GM23248 (cell line): ENCODE data around the gene LYZL6.

Experiments used
- EZH2 ChIP-seq: fragments of 200-600 bp; sonication (generic); IDR thresholded peaks from 2 replicates; pipeline ENCODE4 v1.6.1; 2018; ENCODE audit warnings: antibody characterized with exemption, mild to moderate bottlenecking; ENCODE audit not compliant: insufficient read depth, poor library complexity, severe bottlenecking
- EZH2phosphoT487 ChIP-seq: fragments of 200-600 bp; sonication (generic); IDR thresholded peaks from 2 replicates; pipeline ENCODE4 v1.6.1; 2018; ENCODE audit warnings: antibody characterized with exemption, moderate library complexity, mild to moderate bottlenecking, low read depth; ENCODE audit not compliant: insufficient read depth

DNA sequence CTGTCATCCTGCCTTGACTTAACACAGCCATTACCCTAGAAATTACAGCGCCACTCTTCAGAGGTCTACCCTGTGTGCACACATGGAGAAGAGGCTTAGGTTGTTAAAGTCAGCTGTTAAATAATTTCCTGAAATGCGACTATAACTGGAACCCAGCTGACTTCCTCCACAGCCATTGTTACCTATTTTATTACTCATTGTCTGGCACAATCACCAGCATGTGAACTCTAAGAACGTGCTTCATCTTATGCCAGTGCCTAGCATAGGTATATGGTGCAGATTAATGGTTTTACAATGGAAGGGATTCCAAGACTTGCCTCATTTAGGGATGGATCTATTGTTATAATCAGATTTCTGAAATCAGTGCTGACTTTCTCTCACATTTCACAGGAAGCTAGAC is 24.8 kb downstream of the LYZL6 start:
- TF ChIP-seq EZH2 = no peak
- no peak for TF ChIP-seq EZH2phosphoT487
